Loucy (cell line): Measurements from ENCODE around the gene SART1.

Experiments
- CTCF ChIP-seq: fragments of 200-600 bp; sonication (generic); conservative IDR thresholded peaks from 2 replicates; pipeline ENCODE4 v1.5.1; 2014; ENCODE audit warnings: mild to moderate bottlenecking, antibody characterized with exemption, low read length
- EZH2phosphoT487 ChIP-seq: fragments of 200-600 bp; IDR thresholded peaks from 2 replicates; pipeline ENCODE4 v1.6.1; 2018; ENCODE audit warnings: antibody characterized with exemption, mild to moderate bottlenecking, moderate library complexity, borderline replicate concordance

GRCh38 chr11:65927904-65928397 lies 33.6 kb upstream of the SART1 start:
- TF ChIP-seq EZH2phosphoT487: no peak
- no peak for TF ChIP-seq CTCF
